ENCODE data around the gene PTGER1.

The PTGER1 gene

GRCh38 chr19:14497228-14497921, 22.2 kb upstream of the PTGER1 start:
- TF ChIP-seq, protein P1, sequence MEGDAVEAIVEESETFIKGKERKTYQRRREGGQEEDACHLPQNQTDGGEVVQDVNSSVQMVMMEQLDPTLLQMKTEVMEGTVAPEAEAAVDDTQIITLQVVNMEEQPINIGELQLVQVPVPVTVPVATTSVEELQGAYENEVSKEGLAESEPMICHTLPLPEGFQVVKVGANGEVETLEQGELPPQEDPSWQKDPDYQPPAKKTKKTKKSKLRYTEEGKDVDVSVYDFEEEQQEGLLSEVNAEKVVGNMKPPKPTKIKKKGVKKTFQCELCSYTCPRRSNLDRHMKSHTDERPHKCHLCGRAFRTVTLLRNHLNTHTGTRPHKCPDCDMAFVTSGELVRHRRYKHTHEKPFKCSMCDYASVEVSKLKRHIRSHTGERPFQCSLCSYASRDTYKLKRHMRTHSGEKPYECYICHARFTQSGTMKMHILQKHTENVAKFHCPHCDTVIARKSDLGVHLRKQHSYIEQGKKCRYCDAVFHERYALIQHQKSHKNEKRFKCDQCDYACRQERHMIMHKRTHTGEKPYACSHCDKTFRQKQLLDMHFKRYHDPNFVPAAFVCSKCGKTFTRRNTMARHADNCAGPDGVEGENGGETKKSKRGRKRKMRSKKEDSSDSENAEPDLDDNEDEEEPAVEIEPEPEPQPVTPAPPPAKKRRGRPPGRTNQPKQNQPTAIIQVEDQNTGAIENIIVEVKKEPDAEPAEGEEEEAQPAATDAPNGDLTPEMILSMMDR (IDR thresholded peaks at IDR 0.05), result no peak
- H3K4me3 ChIP-seq, result no peak overlapping the region
- H3K27ac ChIP-seq, result peak overlapping the region in 1 of 2 donors; percentile 79
- DNase-seq (ENCODE audit: low spot score), result no peak

GRCh38 chr19:14496834-14497227, 21.7 kb upstream of the PTGER1 start:
- no peak for DNase-seq (ENCODE audit: low spot score)
- peak overlapping the region; percentile 85 for H3K4me3 ChIP-seq
- peak overlapping the region; percentile 33 to 79 for H3K27ac ChIP-seq
- TF ChIP-seq, protein P1 (IDR thresholded peaks at IDR 0.05), result no peak

DNA sequence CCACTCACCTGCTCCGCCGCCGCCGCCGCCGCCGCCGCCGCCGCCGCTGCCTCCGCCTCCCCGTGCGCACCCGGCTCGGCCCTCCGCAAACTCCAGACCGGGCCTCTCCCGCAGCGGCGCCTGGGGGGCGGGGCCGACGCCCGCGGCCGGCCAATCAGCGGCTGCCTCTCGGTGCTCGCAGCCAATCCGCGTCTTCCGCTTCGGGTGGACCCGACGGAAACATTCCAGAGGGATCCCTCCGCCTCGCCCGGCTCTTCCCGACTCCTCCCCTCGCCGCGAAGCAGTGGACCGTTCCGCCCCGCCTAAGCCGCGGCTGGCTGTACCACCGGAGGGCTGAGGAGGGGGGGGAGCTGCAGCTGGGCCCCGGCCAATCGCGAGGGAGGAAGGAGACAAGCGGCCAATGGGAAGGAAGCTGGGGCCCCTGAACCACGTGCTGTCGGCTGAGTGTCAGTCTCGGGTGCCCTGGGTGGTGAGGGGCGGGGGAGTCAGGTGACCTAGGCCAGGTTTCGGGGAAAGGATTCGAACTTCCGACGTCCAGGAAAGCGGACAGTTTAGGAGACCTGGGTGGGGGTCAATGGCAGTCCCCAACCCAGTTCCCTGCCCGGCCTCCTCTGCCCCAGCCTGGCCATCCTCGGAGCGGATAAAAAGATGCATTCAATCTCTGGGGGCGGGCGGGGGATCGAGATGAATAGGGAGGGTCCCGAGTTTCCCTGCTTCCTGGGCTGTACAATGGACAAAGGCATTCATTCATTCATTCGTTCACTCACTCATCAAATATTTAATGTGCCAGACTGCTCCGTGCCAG, 21.1 kb upstream of the PTGER1 start, which contains the start of gene GIPC1:
Gene GIPC1, minus strand, starts transcription at position 99 of the 805 bp plus-strand sequence. CDS start 13,151 bp downstream, outside the sequence.
- Histone ChIP-seq H3K27ac (peak within 1 kb of the TSS; percentile 35 to 79), H3K4me3 (peak within 1 kb of the TSS; percentile 85)
- DNase-seq (ENCODE audit: low spot score), result peak; percentile 98

GRCh38 chr19:14495672-14496028, 20.5 kb upstream of the PTGER1 start:
- TF ChIP-seq, protein P1 (IDR thresholded peaks at IDR 0.05), result no peak
- peak overlapping the region; percentile 85 for H3K4me3 ChIP-seq
- H3K27ac ChIP-seq, result peak overlapping the region; percentile 35 to 79
- DNase-seq (ENCODE audit: low spot score), result no peak

More for the DNA sequence above, 21.1 kb upstream of the PTGER1 start, which contains the start of gene GIPC1:
- TF ChIP-seq, protein P1 (IDR thresholded peaks at IDR 0.05), result no peak

DNA sequence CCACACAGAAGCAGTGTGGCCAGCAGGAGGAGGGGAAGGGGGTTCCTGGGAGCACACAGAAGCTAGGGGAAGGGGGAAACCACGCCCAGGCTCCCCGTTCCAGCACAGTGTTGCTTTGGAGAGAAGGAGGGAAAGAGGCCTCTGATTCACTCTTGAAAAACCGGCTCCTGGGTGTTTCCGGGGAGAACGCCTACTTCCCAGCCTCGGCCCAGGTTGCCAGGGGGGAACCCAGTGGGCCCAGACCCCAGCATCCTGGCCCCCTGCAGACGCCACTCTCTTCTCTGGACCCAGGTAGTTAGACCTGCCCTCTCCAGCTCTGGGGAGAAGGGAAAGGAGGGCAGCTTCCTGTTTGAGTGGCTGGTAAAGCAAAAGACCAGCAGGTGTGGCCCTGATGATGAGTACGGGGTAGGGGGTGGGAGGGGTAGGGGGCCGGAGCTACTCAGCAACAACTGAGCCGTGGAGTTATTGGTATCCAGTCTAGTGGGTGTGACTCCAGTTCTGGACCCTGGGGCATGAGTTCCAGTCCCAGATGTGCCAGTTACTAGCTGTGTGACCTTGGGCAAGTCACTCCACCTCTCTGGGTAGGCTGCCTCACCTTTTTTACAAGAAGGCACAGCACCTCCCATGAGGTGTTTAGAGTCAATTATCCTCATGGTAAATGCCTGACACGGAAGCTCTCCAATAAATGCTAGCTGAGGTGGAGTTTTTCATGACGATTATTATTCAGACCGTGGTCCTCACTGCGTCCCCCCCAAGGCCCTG, 19.9 kb upstream of the PTGER1 start:
- TF ChIP-seq, protein P1 (IDR thresholded peaks at IDR 0.05), result no peak
- peak overlapping the region; percentile 85 for H3K4me3 ChIP-seq
- DNase-seq (ENCODE audit: low spot score), result no peak
- H3K27ac ChIP-seq, result peak overlapping the region; percentile 35 to 79

DNA sequence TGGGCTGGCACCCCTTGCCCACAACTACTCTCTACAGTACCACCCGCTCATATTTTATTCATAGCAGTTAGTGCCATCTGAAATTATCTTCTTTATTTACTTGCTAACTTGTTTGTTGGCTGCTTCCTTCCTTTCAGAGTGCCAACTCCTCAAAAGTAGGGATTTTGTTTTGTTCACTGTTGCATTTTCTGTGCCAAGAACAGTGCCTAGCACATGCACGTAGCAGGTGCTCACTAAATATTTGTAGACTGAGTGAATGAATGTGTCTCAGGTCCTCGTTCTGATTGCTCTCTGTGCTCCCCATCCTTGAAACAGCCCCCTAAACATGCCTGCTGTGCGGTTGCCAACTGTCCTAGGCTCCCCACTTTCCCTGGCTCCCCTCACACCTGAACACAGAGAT, 19.3 kb upstream of the PTGER1 start:
- no peak for DNase-seq (ENCODE audit: low spot score)
- TF ChIP-seq, protein P1 (IDR thresholded peaks at IDR 0.05), result no peak
- H3K4me3 ChIP-seq, result peak overlapping the region; percentile 85
- no peak overlapping the region for H3K27ac ChIP-seq
